Measurements from ENCODE around the gene KDM4C.

Gene KDM4C

GRCh38 chr9:7154650-7155049 lies 396.9 kb downstream of the KDM4C start:
- Histone ChIP-seq H3K27me3 (replicated peaks; ENCODE audit: control insufficient read depth, insufficient read depth, low read length) (no peaks in the 10 kb centered on the region), H3K4me3 (replicated peaks; ENCODE audit: low read depth, low read length) (no peak overlapping the region), H3K36me3 (ENCODE audit: control insufficient read depth, insufficient read depth, low read length) (no peaks in the 10 kb centered on the region; the same call in 1 of the 2 replicates)
- no peak for TF ChIP-seq CTCF (IDR thresholded peaks at IDR 0.05; ENCODE audit: insufficient read depth, low read length, poor library complexity, severe bottlenecking)
- DNase-seq (ENCODE audit: extremely low read depth, insufficient read length) = no peak

GRCh38 chr9:7161469-7161868 lies 403.7 kb downstream of the KDM4C start:
- no peak for TF ChIP-seq CTCF (IDR thresholded peaks at IDR 0.05; ENCODE audit: insufficient read depth, low read length, poor library complexity, severe bottlenecking)
- peaks cover 2% of the 10 kb centered on the region for H3K36me3 ChIP-seq (ENCODE audit: control insufficient read depth, insufficient read depth, low read length)
- H3K4me3 ChIP-seq (replicated peaks; ENCODE audit: low read depth, low read length) = no peak overlapping the region
- H3K27me3 ChIP-seq (replicated peaks; ENCODE audit: control insufficient read depth, insufficient read depth, low read length) = no peaks in the 10 kb centered on the region
- DNase-seq (ENCODE audit: extremely low read depth, insufficient read length) = no peak

GRCh38 chr9:7163932-7164331 lies 406.2 kb downstream of the KDM4C start:
- no peak for DNase-seq (ENCODE audit: extremely low read depth, insufficient read length)
- TF ChIP-seq CTCF (IDR thresholded peaks at IDR 0.05; ENCODE audit: insufficient read depth, low read length, poor library complexity, severe bottlenecking) = no peak
- Histone ChIP-seq H3K4me3 (replicated peaks; ENCODE audit: low read depth, low read length) (no peak overlapping the region), H3K36me3 (ENCODE audit: control insufficient read depth, insufficient read depth, low read length) (peaks cover 2% of the 10 kb centered on the region), H3K27me3 (replicated peaks; ENCODE audit: control insufficient read depth, insufficient read depth, low read length) (no peaks in the 10 kb centered on the region)

GRCh38 chr9:7164440-7165330 lies 406.9 kb downstream of the KDM4C start:
- DNase-seq (ENCODE audit: extremely low read depth, insufficient read length) = no peak
- Histone ChIP-seq H3K27me3 (replicated peaks; ENCODE audit: control insufficient read depth, insufficient read depth, low read length) (no peaks in the 10 kb centered on the region), H3K4me3 (replicated peaks; ENCODE audit: low read depth, low read length) (no peak overlapping the region), H3K36me3 (ENCODE audit: control insufficient read depth, insufficient read depth, low read length) (peaks cover 2% of the 10 kb centered on the region)
- TF ChIP-seq CTCF (IDR thresholded peaks at IDR 0.05; ENCODE audit: insufficient read depth, low read length, poor library complexity, severe bottlenecking) = no peak

- no peak for DNase-seq (ENCODE audit: extremely low read depth, insufficient read length)
- no peak overlapping the region for H3K4me3 ChIP-seq (replicated peaks; ENCODE audit: low read depth, low read length)
- TF ChIP-seq CTCF (IDR thresholded peaks at IDR 0.05; ENCODE audit: insufficient read depth, low read length, poor library complexity, severe bottlenecking) = no peak
- no peaks in the 10 kb centered on the region for H3K27me3 ChIP-seq (replicated peaks; ENCODE audit: control insufficient read depth, insufficient read depth, low read length)
- peaks cover 2% of the 10 kb centered on the region for H3K36me3 ChIP-seq (ENCODE audit: control insufficient read depth, insufficient read depth, low read length)
These were observed 407.7 kb downstream of the KDM4C start for GRCh38 chr9:7165331-7165975.

Data from GM06990 (cell line).